Activated naive CD8-positive, alpha-beta T cell treated with anti-CD3 and anti-CD28 coated beads, Interleukin-2, amount 10 ng/mL, durations not matched to agents 7 days and 5 days (primary cell): Measurements from ENCODE around the gene SNCAIP. TPM values are rescaled to one million over a fixed set of nuclear protein-coding genes. Genes with fewer than 3 reads are reported as not detected.

Experiments
- ATAC-seq: fragments of 150-1000 bp; cut with Tn5 transposase; one replicate; pipeline ENCODE4 v1.10.0; 2021; ENCODE audit warnings: low read depth, moderate library complexity
- POLR2A ChIA-PET: fragments of 350-600 bp; sonication (Branson Sonifier 250); formaldehyde crosslinking; loops from one replicate; lab custom pipeline; 2021; ENCODE audit warnings: antibody characterized with exemption; lab: Charles Lee
- DNase-seq: peaks from one replicate; pipeline ENCODE4 v3.0.0; 2021
- H3K27ac Mint-ChIP-seq: one replicate; pipeline ENCODE4 v1.8.0; 2022; ENCODE audit warnings: mild to moderate bottlenecking, mixed read lengths
- H3K27me3 Mint-ChIP-seq: one replicate; pipeline ENCODE4 v1.8.0; 2022; ENCODE audit warnings: mild to moderate bottlenecking, moderate library complexity, mixed read lengths
- H3K36me3 Mint-ChIP-seq: one replicate; pipeline ENCODE4 v1.8.0; 2021; ENCODE audit warnings: mild to moderate bottlenecking, mixed read lengths
- H3K4me1 Mint-ChIP-seq: one replicate; pipeline ENCODE4 v1.8.0; 2021; ENCODE audit warnings: mixed read lengths
- H3K4me3 Mint-ChIP-seq: one replicate; pipeline ENCODE4 v1.8.0; 2022; ENCODE audit warnings: mild to moderate bottlenecking, moderate library complexity, mixed read lengths
- H3K9me3 Mint-ChIP-seq: one replicate; pipeline ENCODE4 v1.8.0; 2021; ENCODE audit warnings: mixed read lengths
- total RNA-seq, 2 experiments: library from RNA; stranded (reverse); gene quantifications; one replicate each; pipeline ENCODE4 v1.2.3, GENCODE V29; 2021

SNCAIP gene
- total RNA-seq, 2 experiments from 2014 or later = not detected

DNA sequence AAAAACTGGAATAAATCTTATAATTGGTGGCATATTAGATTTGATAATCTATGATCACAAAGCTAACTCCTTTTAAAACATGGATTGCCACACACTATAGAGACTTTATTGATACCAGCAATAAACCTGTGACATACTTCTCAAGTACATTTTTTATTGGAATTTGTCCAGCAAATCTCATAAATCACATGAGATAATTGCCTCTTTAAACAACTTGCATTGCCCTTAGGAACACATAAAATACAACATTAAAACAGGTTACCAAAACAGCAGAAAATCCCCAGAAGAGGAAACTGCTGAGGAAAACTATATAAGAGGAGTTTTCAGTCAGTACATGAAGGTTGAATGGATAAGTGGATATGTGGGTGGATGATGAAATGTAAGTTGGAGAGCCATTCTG lies 124.6 kb downstream of the SNCAIP start:
- POLR2A ChIA-PET = no interaction called here
- no peak overlapping the region for H3K4me3 Mint-ChIP-seq
- H3K36me3 Mint-ChIP-seq = no peaks in the 10 kb centered on the region
- H3K27me3 Mint-ChIP-seq = no peaks in the 10 kb centered on the region
- H3K9me3 Mint-ChIP-seq = no peaks in the 10 kb centered on the region
- DNase-seq = no peak
- no peaks in the 10 kb centered on the region for H3K4me1 Mint-ChIP-seq
- no peak overlapping the region for H3K27ac Mint-ChIP-seq
- no peak for ATAC-seq

DNA sequence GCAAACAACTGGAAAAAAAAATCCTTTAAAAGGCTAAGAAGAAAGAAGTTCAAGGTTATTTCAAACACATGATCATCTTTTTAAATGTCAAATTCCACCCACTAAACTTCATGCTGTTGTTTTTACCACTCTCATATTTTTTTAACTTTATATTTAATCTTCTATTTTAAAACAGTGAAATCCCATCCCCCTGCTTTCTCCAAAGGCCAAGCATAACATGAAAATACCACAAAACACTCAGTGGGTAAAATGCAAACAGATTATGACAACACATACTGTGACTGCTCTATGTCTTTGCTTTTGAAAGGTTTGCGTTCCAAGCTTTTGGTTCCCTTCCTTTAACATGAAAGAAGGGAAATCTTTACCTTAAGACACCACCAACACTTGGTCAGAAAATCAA lies 127.6 kb downstream of the SNCAIP start:
- no peaks in the 10 kb centered on the region for H3K27me3 Mint-ChIP-seq
- DNase-seq (no peak), ATAC-seq (no peak)
- H3K27ac Mint-ChIP-seq = no peak overlapping the region
- no peaks in the 10 kb centered on the region for H3K9me3 Mint-ChIP-seq
- H3K4me1 Mint-ChIP-seq = no peaks in the 10 kb centered on the region
- H3K36me3 Mint-ChIP-seq = no peaks in the 10 kb centered on the region
- POLR2A ChIA-PET = no interaction called here
- H3K4me3 Mint-ChIP-seq = no peak overlapping the region

DNA sequence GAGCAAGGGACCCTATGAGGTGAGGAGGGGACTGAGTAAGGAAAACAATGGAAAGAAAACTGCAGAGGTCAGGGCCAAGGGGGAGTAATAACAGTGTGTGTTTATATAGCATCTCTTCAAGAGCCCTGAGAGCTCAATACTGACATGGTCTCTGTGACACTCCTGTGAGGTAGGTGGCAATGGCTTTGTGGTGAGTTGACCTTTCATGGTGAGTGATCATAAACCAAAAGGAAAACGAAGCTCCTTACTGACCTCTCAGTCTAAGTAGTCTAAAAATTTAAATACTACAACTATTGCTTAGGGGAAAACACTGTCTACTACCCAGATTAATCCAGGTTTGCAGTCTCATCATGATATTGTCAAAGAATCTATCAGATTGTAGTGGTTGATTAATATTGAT lies 130.9 kb downstream of the SNCAIP start:
- Mint-ChIP-seq H3K9me3 (no peaks in the 10 kb centered on the region), H3K27ac (no peak overlapping the region), H3K27me3 (no peaks in the 10 kb centered on the region), H3K4me3 (no peak overlapping the region), H3K36me3 (no peaks in the 10 kb centered on the region), H3K4me1 (no peaks in the 10 kb centered on the region)
- no peak for DNase-seq
- POLR2A ChIA-PET = no interaction called here
- ATAC-seq = no peak

DNA sequence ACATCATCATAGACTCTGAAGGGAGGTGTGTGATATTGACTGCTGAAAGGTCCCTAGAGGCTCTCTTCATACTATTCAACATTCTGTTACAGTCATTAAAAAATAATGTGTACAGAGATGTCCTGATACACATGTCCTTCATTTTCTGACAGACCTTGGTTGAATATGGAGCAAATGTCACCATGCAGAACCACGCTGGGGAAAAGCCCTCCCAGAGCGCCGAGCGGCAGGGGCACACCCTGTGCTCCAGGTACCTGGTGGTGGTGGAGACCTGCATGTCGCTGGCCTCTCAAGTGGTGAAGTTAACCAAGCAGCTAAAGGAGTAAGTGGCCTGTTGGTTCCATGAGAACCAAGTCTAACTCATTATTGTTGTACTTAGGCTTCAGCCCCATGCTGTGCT lies 132.4 kb downstream of the SNCAIP start:
- POLR2A ChIA-PET = no interaction called here
- Mint-ChIP-seq H3K27ac (no peak overlapping the region), H3K9me3 (no peaks in the 10 kb centered on the region)

DNA sequence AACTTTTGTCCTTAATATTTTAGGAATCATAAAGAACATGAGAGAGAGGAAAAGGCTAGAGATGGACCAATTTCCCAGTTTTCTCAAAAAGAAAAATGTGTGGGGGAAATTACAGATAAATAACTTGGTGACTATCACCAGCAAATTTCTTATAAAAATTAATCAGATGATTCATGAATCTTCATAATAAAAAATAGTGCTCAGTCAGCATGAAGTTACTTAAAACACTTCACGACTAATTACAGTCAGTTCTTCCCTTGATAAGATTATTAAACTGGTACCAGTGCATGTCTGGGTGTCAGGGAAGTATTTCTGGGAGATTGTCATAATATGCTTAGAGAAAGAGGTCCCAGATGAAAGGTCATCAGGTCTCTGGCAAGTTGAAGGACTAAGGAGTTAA lies 133.0 kb downstream of the SNCAIP start:
- no peaks in the 10 kb centered on the region for H3K9me3 Mint-ChIP-seq
- ATAC-seq (no peak), DNase-seq (no peak)
- POLR2A ChIA-PET = no interaction called here
- H3K27me3 Mint-ChIP-seq = no peaks in the 10 kb centered on the region
- H3K4me1 Mint-ChIP-seq = no peaks in the 10 kb centered on the region
- H3K27ac Mint-ChIP-seq = no peak overlapping the region
- no peaks in the 10 kb centered on the region for H3K36me3 Mint-ChIP-seq
- no peak overlapping the region for H3K4me3 Mint-ChIP-seq

More for the DNA sequence above, 132.4 kb downstream of the SNCAIP start:
- H3K4me3 Mint-ChIP-seq = no peak overlapping the region
- H3K36me3 Mint-ChIP-seq = no peaks in the 10 kb centered on the region
- no peak for ATAC-seq
- H3K27me3 Mint-ChIP-seq = no peaks in the 10 kb centered on the region
- H3K4me1 Mint-ChIP-seq = no peaks in the 10 kb centered on the region
- no peak for DNase-seq

DNA sequence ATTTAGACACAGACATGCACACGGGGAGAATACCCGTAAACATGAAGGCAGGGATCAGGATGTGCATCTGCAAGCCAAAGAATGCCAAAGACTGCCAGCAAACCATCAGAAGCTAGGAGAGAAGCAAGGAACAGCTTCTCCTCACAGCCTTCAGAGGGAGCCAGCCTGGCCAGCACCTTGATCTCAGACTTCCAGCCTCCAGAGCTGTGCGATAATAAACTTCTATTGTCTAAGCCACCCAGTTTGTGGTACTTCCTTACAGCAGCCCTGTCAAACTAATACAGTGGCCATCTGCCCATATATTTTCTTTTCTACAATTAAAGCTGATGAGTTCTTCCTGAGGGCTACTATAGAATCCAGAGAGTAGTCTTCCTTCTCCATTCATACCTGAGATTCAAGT lies 135.0 kb downstream of the SNCAIP start:
- ATAC-seq (no peak), DNase-seq (no peak)
- no peaks in the 10 kb centered on the region for H3K36me3 Mint-ChIP-seq
- no peaks in the 10 kb centered on the region for H3K4me1 Mint-ChIP-seq
- POLR2A ChIA-PET = no interaction called here
- no peaks in the 10 kb centered on the region for H3K9me3 Mint-ChIP-seq
- no peaks in the 10 kb centered on the region for H3K27me3 Mint-ChIP-seq
- H3K4me3 Mint-ChIP-seq = no peak overlapping the region
- H3K27ac Mint-ChIP-seq = no peak overlapping the region

DNA sequence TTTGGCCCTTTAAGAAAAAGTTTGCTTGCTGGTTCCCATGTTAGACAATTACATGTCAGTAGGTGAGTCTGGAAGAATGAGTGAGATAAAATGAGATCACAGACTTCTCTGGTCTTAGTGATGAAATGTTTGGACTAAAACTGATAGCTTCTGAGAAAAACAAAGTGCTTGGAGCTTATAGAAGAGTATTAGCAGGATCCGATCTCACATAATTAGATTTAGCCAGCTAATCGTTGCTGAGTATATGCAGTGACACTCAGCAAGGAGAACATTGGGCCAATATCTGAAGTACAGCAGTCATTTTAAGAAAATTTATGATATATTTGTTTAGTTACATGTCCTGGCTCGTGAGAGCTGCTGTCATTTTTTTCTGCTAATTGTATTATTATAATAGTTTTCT lies 135.8 kb downstream of the SNCAIP start:
- ATAC-seq = no peak
- no peak overlapping the region for H3K27ac Mint-ChIP-seq
- H3K27me3 Mint-ChIP-seq = no peaks in the 10 kb centered on the region
- no peaks in the 10 kb centered on the region for H3K9me3 Mint-ChIP-seq
- H3K36me3 Mint-ChIP-seq = no peaks in the 10 kb centered on the region
- POLR2A ChIA-PET = no interaction called here
- H3K4me3 Mint-ChIP-seq = no peak overlapping the region
- no peak for DNase-seq
- H3K4me1 Mint-ChIP-seq = no peaks in the 10 kb centered on the region

DNA sequence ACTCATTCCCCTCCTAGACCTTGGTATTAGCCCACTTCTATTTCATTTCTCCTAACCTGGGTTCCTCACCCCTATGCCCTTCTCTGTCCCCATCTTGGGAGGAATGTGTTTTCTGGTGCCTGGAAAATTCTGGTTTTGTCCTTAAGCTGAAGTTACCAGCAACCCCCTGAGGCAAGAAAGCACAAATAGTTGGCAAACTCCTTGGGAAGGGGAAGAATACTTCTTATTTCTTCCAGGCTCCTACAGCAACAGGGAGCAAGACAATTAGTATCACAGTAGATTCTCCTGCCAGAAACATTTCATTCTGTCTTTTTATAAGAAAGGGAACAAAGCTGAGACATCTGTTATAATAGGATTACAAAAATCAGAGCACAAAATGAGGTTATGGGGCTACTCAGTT lies 142.5 kb downstream of the SNCAIP start:
- H3K27me3 Mint-ChIP-seq = no peaks in the 10 kb centered on the region
- no peaks in the 10 kb centered on the region for H3K4me1 Mint-ChIP-seq
- no peaks in the 10 kb centered on the region for H3K9me3 Mint-ChIP-seq
- H3K27ac Mint-ChIP-seq = no peak overlapping the region
- H3K36me3 Mint-ChIP-seq = no peaks in the 10 kb centered on the region
- ATAC-seq = no peak
- H3K4me3 Mint-ChIP-seq = no peak overlapping the region
- no peak for DNase-seq
- POLR2A ChIA-PET = no interaction called here

DNA sequence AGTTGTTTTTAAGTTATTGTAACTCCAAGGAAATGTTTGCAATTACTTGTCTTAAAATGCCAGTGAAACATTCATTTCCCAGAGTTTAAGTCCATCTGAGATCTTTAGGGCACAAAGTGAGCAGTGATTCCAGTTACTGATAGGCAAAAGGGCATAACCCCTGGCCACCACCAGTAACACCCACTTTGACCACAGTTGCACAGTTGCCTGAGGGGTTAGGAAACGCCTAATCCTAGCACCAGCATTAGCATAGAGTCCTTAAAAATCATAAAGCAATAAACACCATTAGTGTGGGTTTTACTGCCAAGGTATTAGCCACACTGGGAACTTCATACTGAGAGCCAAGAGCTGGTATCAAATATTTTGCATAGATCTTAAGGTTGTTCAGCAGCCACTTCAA lies 143.9 kb downstream of the SNCAIP start:
- POLR2A ChIA-PET = no interaction called here
- ATAC-seq (no peak), DNase-seq (no peak)
- Mint-ChIP-seq H3K4me3 (no peak overlapping the region), H3K27me3 (no peaks in the 10 kb centered on the region), H3K4me1 (no peaks in the 10 kb centered on the region), H3K27ac (no peak overlapping the region), H3K9me3 (no peaks in the 10 kb centered on the region), H3K36me3 (no peaks in the 10 kb centered on the region)

DNA sequence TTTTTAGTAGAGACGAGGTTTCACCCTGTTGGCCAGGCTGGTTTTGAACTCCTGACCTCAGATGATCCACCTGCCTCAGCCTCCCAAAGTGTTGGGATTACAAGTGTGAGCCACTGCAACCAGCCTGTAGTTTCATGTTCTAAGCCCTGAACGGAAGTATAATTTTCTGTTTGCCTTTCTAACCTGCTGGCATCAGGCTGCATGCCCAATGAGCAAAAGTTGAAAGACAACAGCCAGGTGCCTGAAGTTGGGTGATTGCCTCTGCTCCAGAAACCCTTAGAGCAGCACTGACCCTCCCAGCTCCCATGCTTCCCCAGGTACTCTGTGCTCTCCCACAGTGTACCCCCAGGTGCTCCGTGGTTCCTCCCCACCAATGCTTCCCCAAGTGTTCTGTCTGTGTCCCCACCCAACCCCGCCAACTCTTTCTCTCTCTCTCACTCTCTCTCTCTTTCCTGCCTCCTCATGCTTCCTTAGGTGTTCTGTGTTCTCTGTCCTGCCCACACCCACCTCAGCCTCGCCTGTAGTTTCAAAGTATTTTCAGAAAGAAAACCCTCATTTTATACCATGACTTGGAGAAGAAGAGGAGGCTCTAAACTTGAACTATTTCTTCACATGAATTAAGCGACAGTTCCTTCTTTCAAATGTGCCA lies 145.3 kb downstream of the SNCAIP start:
- peaks cover 1% of the 10 kb centered on the region for H3K27me3 Mint-ChIP-seq
- H3K36me3 Mint-ChIP-seq = no peaks in the 10 kb centered on the region
- DNase-seq = no peak
- no peak overlapping the region for H3K27ac Mint-ChIP-seq
- H3K4me3 Mint-ChIP-seq = no peak overlapping the region
- no peaks in the 10 kb centered on the region for H3K9me3 Mint-ChIP-seq
- H3K4me1 Mint-ChIP-seq = no peaks in the 10 kb centered on the region
- POLR2A ChIA-PET = no interaction called here
- ATAC-seq = no peak

DNA sequence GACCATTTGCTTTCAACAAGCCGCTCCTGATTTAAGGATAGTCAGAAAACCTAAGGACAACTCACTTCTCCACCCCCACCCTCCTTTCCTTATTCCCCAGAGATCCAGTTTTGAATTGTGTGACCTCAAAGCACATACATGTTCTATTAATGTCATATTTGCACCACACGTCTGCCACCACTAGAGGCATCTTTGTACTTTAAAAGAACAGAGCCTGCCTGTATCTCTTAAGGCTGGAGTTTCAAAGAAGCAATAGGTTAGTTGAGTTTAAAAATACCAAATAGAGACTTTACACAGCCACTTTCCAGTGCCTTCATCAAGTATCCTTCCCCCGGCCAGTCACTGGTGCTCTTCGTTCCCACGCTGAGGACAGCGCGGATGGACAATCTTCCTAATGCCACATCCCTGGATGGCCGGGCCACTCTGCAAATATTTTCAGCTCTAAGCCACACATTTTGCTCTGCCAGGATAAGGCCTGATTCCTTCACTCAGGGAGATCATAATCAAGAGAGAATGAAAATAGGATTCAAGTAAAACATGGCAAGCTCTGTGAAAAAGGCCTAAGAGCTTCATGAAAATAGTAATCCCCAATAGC lies 146.3 kb downstream of the SNCAIP start:
- ATAC-seq = no peak
- Mint-ChIP-seq H3K27ac (no peak overlapping the region), H3K9me3 (no peaks in the 10 kb centered on the region), H3K4me3 (no peak overlapping the region), H3K36me3 (no peaks in the 10 kb centered on the region), H3K27me3 (peaks cover 1% of the 10 kb centered on the region), H3K4me1 (no peaks in the 10 kb centered on the region)
- POLR2A ChIA-PET = no interaction called here
- DNase-seq = no peak

DNA sequence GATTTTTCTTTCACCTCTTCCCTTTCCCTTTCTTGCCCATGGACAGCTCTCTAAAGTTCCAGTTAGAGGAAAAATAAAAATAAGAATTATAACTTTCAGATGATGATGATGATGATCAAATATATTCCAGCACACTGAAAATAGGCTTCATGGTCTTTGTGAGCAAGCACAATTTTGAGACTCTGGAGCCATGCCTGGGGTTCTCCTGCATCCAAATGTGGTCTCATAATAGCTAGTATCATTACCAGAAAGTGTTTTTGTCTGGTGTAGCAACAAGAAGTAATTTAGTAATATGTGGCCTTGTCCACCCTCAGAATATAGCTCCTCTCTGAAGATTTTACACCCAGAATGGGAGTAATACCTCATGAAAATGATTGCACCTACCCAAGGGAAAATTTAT lies 150.4 kb downstream of the SNCAIP start:
- Mint-ChIP-seq H3K9me3 (no peaks in the 10 kb centered on the region), H3K4me1 (no peaks in the 10 kb centered on the region), H3K4me3 (no peak overlapping the region), H3K27ac (no peak overlapping the region), H3K36me3 (no peaks in the 10 kb centered on the region), H3K27me3 (peaks cover 1% of the 10 kb centered on the region)
- ATAC-seq (no peak), DNase-seq (no peak)
- POLR2A ChIA-PET = no interaction called here

DNA sequence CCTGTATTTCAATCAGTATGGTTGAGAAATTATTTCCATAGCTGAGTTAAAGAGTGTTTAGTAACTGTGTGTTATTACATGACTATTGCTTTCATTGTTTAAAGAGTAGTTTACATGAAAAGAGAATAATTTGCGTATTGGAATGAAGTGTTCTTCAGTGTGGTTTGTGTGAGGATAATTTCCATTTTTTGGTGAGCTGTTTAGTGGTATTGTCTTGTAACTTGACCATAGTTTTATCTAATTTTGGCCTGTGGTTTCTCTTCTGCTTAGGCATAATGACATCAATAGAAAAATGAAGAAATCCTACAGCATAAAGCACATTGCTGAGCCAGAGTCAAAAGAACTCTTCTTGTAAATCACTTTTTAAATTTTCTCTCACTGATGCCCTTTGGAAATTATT lies 151.2 kb downstream of the SNCAIP start:
- Mint-ChIP-seq H3K36me3 (no peaks in the 10 kb centered on the region), H3K9me3 (no peaks in the 10 kb centered on the region), H3K27ac (no peak overlapping the region), H3K27me3 (peaks cover 1% of the 10 kb centered on the region), H3K4me3 (no peak overlapping the region), H3K4me1 (no peaks in the 10 kb centered on the region)
- POLR2A ChIA-PET = no interaction called here
- DNase-seq (no peak), ATAC-seq (no peak)

DNA sequence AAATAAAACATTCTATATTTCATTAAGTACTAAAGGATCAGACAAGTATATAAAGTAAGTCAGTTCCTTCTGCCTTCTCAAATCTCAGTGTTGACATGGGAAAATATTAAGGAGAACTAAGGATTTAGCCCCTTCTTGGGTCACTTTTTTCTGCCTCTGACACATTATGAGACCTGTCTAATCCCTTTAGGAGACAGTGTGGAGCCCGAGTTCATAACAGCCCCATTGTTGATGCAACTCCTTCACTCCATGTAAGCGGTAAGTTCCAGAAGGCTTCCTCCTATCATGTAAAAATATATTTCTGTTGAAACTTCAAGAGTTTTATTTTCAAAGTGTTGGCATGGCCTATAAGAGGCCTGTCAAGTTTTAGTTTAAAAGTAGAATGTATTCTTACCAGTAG lies 152.2 kb downstream of the SNCAIP start:
- H3K27ac Mint-ChIP-seq = no peak overlapping the region
- DNase-seq (no peak), ATAC-seq (no peak)
- H3K9me3 Mint-ChIP-seq = no peaks in the 10 kb centered on the region
- H3K4me1 Mint-ChIP-seq = no peaks in the 10 kb centered on the region
- no peaks in the 10 kb centered on the region for H3K36me3 Mint-ChIP-seq
- H3K27me3 Mint-ChIP-seq = peaks cover 1% of the 10 kb centered on the region
- POLR2A ChIA-PET = no interaction called here
- H3K4me3 Mint-ChIP-seq = no peak overlapping the region
